ENCODE measurements around the gene AKR1C1.
"Not testable (repeated sequence)": the region's sequence is repeated elsewhere in the genome, so short reads cannot be mapped to it uniquely, and the experiment has no call there.

The AKR1C1 gene

DNA sequence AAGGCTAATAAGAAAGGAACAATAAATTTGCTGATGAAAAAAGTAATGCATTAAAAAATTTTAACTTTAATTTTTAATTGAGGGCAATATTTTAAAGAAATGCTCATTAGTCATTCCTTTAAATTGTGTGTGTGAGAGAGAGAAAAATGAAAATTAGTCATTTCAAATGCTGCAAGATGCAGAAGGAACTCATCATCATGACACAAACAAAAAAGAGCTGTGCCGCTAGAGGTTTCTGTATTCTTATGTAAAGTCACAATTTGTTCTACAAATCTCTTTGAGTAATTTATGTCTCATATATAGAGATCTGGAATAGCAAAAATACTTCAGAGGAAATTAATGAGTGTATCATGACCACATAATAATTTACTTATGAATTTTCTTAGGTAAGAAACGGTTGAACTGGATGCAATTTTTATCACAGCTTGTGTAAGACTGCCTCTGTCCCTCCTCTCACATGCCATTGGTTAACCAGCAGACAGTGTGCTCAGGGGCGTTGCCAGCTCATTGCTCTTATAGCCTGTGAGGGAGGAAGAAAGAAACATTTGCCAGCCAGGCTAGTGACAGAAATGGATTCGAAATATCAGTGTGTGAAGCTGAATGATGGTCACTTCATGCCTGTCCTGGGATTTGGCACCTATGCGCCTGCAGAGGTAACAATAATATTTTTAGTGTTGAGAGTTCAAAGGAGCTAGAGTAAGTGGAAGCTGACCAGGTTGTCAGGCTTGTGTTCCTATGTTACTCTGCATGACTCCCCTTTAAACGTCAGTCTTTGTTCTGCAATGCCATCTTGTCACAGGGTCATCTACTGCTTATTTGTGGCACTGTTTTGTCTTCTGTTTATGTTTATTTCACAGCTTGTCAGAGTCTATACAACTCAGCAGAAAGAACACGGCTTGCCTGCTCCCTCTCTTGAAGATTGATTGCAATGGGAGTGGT is at the start of gene AKR1C1:
TSS of gene AKR1C1 (plus strand) at position 540 of the 939 bp plus-strand sequence. CDS start at position 570, 30 bp downstream.
- not testable (repeated sequence) for H3K9me3 ChIP-seq (ENCODE audit: control insufficient read depth in 5 of 5, low read length in 5 of 5); H3K27me3 ChIP-seq (ENCODE audit: control insufficient read depth in 5 of 5, insufficient read depth in 4 of 5, low read length in 5 of 5); H3K36me3 ChIP-seq (ENCODE audit: control insufficient read depth in 5 of 5, insufficient read depth in 5 of 5, low read length in 5 of 5)
- Histone ChIP-seq H3K27ac (ENCODE audit: low read depth, low read length) (peak within 1 kb of the TSS; percentile 91), H3K4me1 (ENCODE audit: control insufficient read depth in 5 of 5, insufficient read depth in 5 of 5, low read length in 5 of 5) (peaks cover 0 to 25% (median 11%) of the 10 kb centered on the region in 5 donors), H3K4me3 (ENCODE audit: low read depth in 1 of 5, low read length in 5 of 5) (peak within 1 kb of the TSS; percentile 45 to 90 (median 73)), H3K9ac (ENCODE audit: low read length in 5 of 5) (peak within 1 kb of the TSS; percentile 7 to 91 (median 77))

DNA sequence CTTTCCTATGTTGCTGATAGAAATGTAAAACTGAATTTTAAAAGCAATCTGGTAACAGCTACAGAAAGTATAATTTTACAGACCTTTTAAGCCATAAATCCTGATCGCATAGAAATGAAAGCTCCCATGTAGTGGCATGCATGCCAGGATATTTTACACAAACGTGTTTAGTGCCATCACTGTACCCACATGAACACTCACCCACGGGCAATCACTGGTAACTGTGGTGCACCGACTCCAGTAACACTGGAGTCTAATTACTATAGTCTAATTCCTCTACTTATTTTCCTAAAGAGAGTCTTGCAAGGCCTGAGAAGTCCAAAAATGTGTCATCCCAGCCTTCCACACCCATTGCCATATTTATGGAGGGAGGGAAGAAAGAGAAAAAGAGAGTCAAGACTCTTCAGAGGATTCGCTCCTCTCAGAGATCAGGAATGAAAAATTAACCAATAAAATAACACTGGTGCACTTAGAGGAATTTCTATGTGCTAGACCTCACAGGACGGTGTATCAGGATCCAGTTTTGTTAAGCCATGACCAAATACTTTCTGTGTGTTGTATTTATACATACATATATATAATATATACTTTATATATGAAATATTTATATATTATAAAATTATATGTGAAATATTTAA is 48.9 kb upstream of the AKR1C1 start:
- H3K27me3 ChIP-seq (ENCODE audit: control insufficient read depth in 5 of 5, insufficient read depth in 4 of 5, low read length in 5 of 5) = no peaks in the 10 kb centered on the region
- no peak overlapping the region for H3K27ac ChIP-seq (ENCODE audit: low read depth, low read length)
- H3K4me3 ChIP-seq (ENCODE audit: low read depth in 1 of 5, low read length in 5 of 5) = no peak overlapping the region
- no peaks in the 10 kb centered on the region for H3K4me1 ChIP-seq (ENCODE audit: control insufficient read depth in 5 of 5, insufficient read depth in 5 of 5, low read length in 5 of 5)
- H3K9ac ChIP-seq (ENCODE audit: low read length in 5 of 5) = no peak overlapping the region
- H3K36me3 ChIP-seq (ENCODE audit: control insufficient read depth in 5 of 5, insufficient read depth in 5 of 5, low read length in 5 of 5) = peaks cover 0 to 7% (median 4%) of the 10 kb centered on the region in 5 donors
- no peaks in the 10 kb centered on the region for H3K9me3 ChIP-seq (ENCODE audit: control insufficient read depth in 5 of 5, low read length in 5 of 5)

DNA sequence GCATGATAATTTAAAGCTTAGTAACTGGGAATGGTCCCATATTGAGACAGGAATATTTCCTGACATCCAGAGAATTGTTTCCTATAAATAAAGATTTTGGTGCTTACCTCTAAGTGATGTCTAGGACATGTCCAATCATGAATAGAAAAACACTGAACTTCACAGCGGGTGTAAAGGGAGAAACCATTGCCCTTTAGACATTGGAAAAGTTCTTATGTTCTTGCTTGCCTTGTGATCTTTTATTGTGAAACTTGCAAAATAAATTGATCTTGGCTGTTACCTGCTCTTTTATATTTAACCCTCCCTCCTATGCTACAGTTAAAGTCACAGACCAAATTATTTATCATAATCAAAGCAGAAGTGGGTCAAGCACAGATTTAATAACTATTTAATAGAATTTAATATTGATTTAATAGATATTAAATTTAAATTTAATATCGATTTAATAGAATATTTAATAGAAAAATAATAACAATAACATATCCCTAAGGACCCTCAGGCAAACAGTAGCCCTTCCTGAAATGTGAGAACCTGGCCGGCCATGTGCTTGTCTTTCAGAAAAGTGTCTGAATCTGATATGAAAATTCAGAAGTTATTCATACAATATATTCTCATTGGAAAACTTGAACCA is 47.0 kb upstream of the AKR1C1 start:
- Histone ChIP-seq H3K4me1 (ENCODE audit: control insufficient read depth in 5 of 5, insufficient read depth in 5 of 5, low read length in 5 of 5) (no peaks in the 10 kb centered on the region), H3K27ac (ENCODE audit: low read depth, low read length) (no peak overlapping the region), H3K36me3 (ENCODE audit: control insufficient read depth in 5 of 5, insufficient read depth in 5 of 5, low read length in 5 of 5) (no peaks in the 10 kb centered on the region), H3K27me3 (ENCODE audit: control insufficient read depth in 5 of 5, insufficient read depth in 4 of 5, low read length in 5 of 5) (no peaks in the 10 kb centered on the region), H3K9ac (ENCODE audit: low read length in 5 of 5) (no peak overlapping the region), H3K9me3 (ENCODE audit: control insufficient read depth in 5 of 5, low read length in 5 of 5) (no peaks in the 10 kb centered on the region), H3K4me3 (ENCODE audit: low read depth in 1 of 5, low read length in 5 of 5) (no peak overlapping the region)

- H3K4me3 ChIP-seq (ENCODE audit: low read depth in 1 of 5, low read length in 5 of 5) = no peak overlapping the region
- H3K27me3 ChIP-seq (ENCODE audit: control insufficient read depth in 5 of 5, insufficient read depth in 4 of 5, low read length in 5 of 5) = no peaks in the 10 kb centered on the region
- H3K4me1 ChIP-seq (ENCODE audit: control insufficient read depth in 5 of 5, insufficient read depth in 5 of 5, low read length in 5 of 5) = no peaks in the 10 kb centered on the region
- no peak overlapping the region for H3K27ac ChIP-seq (ENCODE audit: low read depth, low read length)
- no peak overlapping the region for H3K9ac ChIP-seq (ENCODE audit: low read length in 5 of 5)
- H3K36me3 ChIP-seq (ENCODE audit: control insufficient read depth in 5 of 5, insufficient read depth in 5 of 5, low read length in 5 of 5) = no peaks in the 10 kb centered on the region
- no peaks in the 10 kb centered on the region for H3K9me3 ChIP-seq (ENCODE audit: control insufficient read depth in 5 of 5, low read length in 5 of 5)
These were observed 45.0 kb upstream of the AKR1C1 start for GRCh38 chr10:4918236-4918635.

- not testable (repeated sequence) for H3K27ac ChIP-seq (ENCODE audit: low read depth, low read length); H3K9ac ChIP-seq (ENCODE audit: low read length in 5 of 5); H3K4me1 ChIP-seq (ENCODE audit: control insufficient read depth in 5 of 5, insufficient read depth in 5 of 5, low read length in 5 of 5)
These were observed 38.7 kb upstream of the AKR1C1 start for GRCh38 chr10:4924482-4924881.

DNA sequence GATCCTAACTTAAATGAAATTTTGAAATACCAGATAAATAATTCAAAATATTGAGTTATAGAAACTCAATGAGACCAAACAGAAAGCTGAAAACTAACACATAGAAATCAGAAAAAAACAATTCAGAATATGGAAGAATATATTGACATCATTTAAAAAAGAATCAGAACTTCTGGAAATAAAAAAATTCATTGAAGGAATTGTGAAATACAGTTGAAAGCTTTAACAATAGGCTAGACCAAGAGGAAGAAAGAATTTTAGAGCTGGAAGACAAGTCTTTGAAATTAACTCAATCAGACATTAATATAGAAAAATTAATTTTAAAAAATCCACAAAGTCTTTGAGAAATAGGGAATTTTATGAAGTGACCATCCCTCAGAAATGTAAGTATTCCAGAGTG is 36.8 kb upstream of the AKR1C1 start:
- Histone ChIP-seq H3K4me3 (ENCODE audit: low read depth in 1 of 5, low read length in 5 of 5) (no peak overlapping the region), H3K9ac (ENCODE audit: low read length in 5 of 5) (no peak overlapping the region), H3K27ac (ENCODE audit: low read depth, low read length) (no peak overlapping the region), H3K9me3 (ENCODE audit: control insufficient read depth in 5 of 5, low read length in 5 of 5) (peaks cover 5 to 9% (median 6%) of the 10 kb centered on the region in 5 donors), H3K27me3 (ENCODE audit: control insufficient read depth in 5 of 5, insufficient read depth in 4 of 5, low read length in 5 of 5) (no peaks in the 10 kb centered on the region), H3K4me1 (ENCODE audit: control insufficient read depth in 5 of 5, insufficient read depth in 5 of 5, low read length in 5 of 5) (no peaks in the 10 kb centered on the region), H3K36me3 (ENCODE audit: control insufficient read depth in 5 of 5, insufficient read depth in 5 of 5, low read length in 5 of 5) (no peaks in the 10 kb centered on the region)

More at GRCh38 chr10:4924482-4924881, 38.7 kb upstream of the AKR1C1 start:
- not testable (repeated sequence) for H3K36me3 ChIP-seq (ENCODE audit: control insufficient read depth in 5 of 5, insufficient read depth in 5 of 5, low read length in 5 of 5); H3K27me3 ChIP-seq (ENCODE audit: control insufficient read depth in 5 of 5, insufficient read depth in 4 of 5, low read length in 5 of 5); H3K9me3 ChIP-seq (ENCODE audit: control insufficient read depth in 5 of 5, low read length in 5 of 5); H3K4me3 ChIP-seq (ENCODE audit: low read depth in 1 of 5, low read length in 5 of 5)

DNA sequence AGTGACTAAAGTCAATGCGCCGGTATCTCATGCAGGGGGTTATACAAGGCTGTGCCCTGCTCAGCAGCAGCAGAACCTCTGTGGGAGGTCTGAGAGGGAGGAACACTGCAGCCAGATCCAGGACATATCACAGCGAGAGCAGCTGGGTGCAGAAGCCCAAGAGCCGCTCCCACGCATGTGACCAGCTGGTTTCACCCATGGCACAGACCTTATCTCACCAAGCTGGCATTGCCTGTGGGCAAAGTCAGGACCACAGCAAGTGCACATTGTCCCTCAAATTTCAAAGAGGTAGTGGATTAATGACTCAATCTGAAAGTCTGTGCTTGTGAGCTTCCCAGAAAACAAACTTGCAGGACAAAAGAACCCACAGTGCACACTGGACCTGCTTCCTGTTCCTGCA is 31.6 kb upstream of the AKR1C1 start:
- Histone ChIP-seq H3K36me3 (ENCODE audit: control insufficient read depth in 5 of 5, insufficient read depth in 5 of 5, low read length in 5 of 5) (peaks cover 0 to 4% (median 0%) of the 10 kb centered on the region in 5 donors), H3K27me3 (ENCODE audit: control insufficient read depth in 5 of 5, insufficient read depth in 4 of 5, low read length in 5 of 5) (no peaks in the 10 kb centered on the region), H3K9ac (ENCODE audit: low read length in 5 of 5) (no peak overlapping the region), H3K4me3 (ENCODE audit: low read depth in 1 of 5, low read length in 5 of 5) (no peak overlapping the region), H3K27ac (ENCODE audit: low read depth, low read length) (no peak overlapping the region), H3K4me1 (ENCODE audit: control insufficient read depth in 5 of 5, insufficient read depth in 5 of 5, low read length in 5 of 5) (no peaks in the 10 kb centered on the region), H3K9me3 (ENCODE audit: control insufficient read depth in 5 of 5, low read length in 5 of 5) (peaks cover 0 to 5% (median 0%) of the 10 kb centered on the region in 5 donors)

GRCh38 chr10:4934391-4934987 is 28.7 kb upstream of the AKR1C1 start:
- no peak overlapping the region for H3K4me3 ChIP-seq (ENCODE audit: low read depth in 1 of 5, low read length in 5 of 5)
- H3K9me3 ChIP-seq (ENCODE audit: control insufficient read depth in 5 of 5, low read length in 5 of 5) = no peaks in the 10 kb centered on the region
- H3K36me3 ChIP-seq (ENCODE audit: control insufficient read depth in 5 of 5, insufficient read depth in 5 of 5, low read length in 5 of 5) = peaks cover 0 to 4% (median 0%) of the 10 kb centered on the region in 5 donors
- no peak overlapping the region for H3K9ac ChIP-seq (ENCODE audit: low read length in 5 of 5)
- H3K27me3 ChIP-seq (ENCODE audit: control insufficient read depth in 5 of 5, insufficient read depth in 4 of 5, low read length in 5 of 5) = no peaks in the 10 kb centered on the region
- H3K4me1 ChIP-seq (ENCODE audit: control insufficient read depth in 5 of 5, insufficient read depth in 5 of 5, low read length in 5 of 5) = peaks cover 0 to 6% (median 0%) of the 10 kb centered on the region in 5 donors
- H3K27ac ChIP-seq (ENCODE audit: low read depth, low read length) = no peak overlapping the region

DNA sequence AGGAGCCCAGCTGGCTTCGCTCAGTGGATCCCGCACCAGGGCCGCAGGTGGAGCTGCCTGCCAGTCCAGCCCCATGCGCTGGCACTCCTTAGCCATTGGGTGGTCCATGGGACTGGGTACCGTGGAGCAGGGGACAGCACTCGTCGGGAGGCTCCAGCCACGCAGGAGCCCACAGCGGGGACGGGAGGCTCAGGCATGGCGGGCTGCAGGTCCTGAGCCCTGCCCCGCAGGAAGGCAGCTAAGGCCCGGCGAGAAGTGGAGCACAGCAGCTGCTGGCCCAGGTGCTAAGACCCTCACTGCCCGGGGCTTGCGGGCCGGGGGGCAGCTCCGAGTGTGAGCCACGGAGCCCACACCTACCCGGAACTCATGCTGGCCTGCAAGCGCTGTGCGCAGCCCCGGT is 25.9 kb upstream of the AKR1C1 start:
- H3K27me3 ChIP-seq (ENCODE audit: control insufficient read depth in 5 of 5, insufficient read depth in 4 of 5, low read length in 5 of 5) = no peaks in the 10 kb centered on the region
- H3K9ac ChIP-seq (ENCODE audit: low read length in 5 of 5) = no peak overlapping the region
- peaks cover 0 to 4% (median 0%) of the 10 kb centered on the region in 5 donors for H3K36me3 ChIP-seq (ENCODE audit: control insufficient read depth in 5 of 5, insufficient read depth in 5 of 5, low read length in 5 of 5)
- no peaks in the 10 kb centered on the region for H3K9me3 ChIP-seq (ENCODE audit: control insufficient read depth in 5 of 5, low read length in 5 of 5)
- H3K27ac ChIP-seq (ENCODE audit: low read depth, low read length) = no peak overlapping the region
- H3K4me3 ChIP-seq (ENCODE audit: low read depth in 1 of 5, low read length in 5 of 5) = no peak overlapping the region
- peaks cover 0 to 16% (median 11%) of the 10 kb centered on the region in 5 donors for H3K4me1 ChIP-seq (ENCODE audit: control insufficient read depth in 5 of 5, insufficient read depth in 5 of 5, low read length in 5 of 5)
